ENCODE results near the gene OSBPL10.

- no peak for TF ChIP-seq EZH2 (IDR thresholded peaks at IDR 0.05; ENCODE audit: low read length, missing control alignments)
- TF ChIP-seq CTCF (conservative IDR thresholded peaks at IDR 0.05 in 1 of 2, IDR thresholded peaks at IDR 0.05 in 1 of 2; ENCODE audit: low read depth in 1 of 2, low read length in 2 of 2): no peak
These were observed 182.2 kb downstream of the OSBPL10 start for GRCh38 chr3:31798840-31799239.

Measured in fibroblast of lung (primary cell).